ENCODE results near the gene PHTF1.

Gene PHTF1

DNA sequence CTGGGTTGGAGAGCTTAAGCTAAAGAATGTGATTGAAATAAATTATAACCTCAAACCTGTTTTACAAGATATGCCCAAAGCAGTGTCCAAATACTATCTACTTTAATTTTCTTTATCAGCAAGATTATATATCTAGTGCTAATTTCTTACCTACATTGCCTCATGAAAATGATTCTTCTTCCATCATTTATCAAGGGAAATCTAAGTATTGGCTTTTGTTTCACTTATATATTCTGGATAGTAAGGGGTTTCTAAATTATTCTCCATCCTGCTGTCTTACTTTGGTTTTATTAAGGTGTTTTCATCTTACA is 81.2 kb downstream of the PHTF1 start:
- TF ChIP-seq, protein P1, sequence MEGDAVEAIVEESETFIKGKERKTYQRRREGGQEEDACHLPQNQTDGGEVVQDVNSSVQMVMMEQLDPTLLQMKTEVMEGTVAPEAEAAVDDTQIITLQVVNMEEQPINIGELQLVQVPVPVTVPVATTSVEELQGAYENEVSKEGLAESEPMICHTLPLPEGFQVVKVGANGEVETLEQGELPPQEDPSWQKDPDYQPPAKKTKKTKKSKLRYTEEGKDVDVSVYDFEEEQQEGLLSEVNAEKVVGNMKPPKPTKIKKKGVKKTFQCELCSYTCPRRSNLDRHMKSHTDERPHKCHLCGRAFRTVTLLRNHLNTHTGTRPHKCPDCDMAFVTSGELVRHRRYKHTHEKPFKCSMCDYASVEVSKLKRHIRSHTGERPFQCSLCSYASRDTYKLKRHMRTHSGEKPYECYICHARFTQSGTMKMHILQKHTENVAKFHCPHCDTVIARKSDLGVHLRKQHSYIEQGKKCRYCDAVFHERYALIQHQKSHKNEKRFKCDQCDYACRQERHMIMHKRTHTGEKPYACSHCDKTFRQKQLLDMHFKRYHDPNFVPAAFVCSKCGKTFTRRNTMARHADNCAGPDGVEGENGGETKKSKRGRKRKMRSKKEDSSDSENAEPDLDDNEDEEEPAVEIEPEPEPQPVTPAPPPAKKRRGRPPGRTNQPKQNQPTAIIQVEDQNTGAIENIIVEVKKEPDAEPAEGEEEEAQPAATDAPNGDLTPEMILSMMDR (IDR thresholded peaks at IDR 0.05) = no peak

DNA sequence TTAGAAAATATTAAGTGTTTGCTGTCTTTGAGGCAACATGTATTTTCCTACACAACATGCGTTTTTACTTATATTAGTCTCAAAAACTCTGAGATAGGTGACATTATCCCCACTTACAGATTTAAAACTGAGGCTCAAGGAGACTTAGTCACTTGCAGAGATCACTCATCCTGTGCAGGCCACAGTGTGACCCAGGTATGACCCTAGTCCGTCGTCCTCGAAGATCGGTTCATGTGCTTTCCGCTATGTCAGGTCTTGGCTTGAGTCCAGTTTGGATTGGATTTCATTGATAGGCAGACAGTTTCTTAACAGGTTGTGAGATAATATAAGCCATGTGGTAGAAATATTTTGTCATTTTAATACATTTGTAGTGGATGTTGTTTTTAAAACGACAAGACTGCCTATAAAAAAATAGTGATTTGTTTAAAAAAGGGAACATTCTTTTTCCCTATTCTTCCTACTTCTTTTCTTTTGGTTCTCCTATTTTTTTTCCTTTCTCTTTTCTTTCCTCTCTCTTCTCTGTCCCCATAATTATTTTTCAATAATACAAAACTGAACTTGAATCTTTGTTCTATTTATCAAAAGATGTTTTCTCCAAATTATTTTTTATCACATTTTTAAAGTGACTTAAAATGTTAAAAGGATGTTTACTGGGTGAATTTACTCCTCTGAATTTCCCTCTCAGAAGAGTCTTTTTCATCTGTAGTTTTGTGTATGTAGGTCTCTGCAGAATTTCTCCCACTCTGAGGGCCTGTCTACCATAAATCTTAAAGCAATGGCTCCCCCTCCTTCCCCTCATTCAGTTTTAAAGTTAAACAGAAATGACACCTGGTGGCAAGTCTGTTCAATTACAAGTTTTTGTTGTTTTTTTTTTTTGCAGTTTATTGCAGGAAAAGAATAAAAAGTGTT is 81.8 kb downstream of the PHTF1 start:
- TF ChIP-seq, protein P1 (IDR thresholded peaks at IDR 0.05) = peak; percentile 61

DNA sequence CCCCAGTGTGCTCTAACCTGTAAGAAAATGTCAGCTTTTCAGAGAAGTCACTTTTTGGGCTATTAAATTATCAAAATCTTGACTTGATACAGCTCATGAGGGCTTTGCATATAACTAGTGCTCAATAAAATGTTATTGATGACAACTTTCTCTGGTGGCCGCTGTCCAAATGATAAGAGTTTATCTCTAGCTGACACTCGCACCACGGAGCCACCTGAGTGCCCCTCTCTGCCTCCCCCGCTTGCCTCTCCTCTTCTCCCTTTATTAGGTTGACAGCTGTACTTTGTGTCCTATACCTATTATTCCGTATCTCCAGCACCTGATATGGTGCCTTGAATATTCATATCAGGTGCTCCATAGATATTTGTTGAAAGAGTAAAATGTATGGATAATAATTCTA is 82.8 kb downstream of the PHTF1 start:
- TF ChIP-seq, protein P1 (IDR thresholded peaks at IDR 0.05) = no peak

DNA sequence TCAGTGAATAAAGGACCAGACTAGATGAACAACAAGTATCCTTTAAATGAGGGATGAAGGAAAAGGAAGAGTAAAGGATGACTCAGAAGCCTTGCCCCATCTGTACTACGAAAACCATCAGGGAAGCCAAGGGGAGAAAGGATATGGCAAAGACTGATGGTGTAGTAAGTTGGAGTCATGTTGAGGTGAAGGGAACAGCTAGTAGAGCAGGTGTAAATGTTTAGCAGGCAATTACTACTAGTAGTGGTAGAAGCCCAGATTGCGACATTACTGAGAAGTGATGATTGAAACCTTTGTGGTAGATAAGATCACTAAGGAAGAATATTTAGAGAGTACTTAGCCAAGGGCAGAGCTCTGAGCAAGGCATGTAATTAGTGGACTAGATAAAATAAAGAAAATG is 84.0 kb downstream of the PHTF1 start:
- TF ChIP-seq, protein P1 (IDR thresholded peaks at IDR 0.05) = no peak

DNA sequence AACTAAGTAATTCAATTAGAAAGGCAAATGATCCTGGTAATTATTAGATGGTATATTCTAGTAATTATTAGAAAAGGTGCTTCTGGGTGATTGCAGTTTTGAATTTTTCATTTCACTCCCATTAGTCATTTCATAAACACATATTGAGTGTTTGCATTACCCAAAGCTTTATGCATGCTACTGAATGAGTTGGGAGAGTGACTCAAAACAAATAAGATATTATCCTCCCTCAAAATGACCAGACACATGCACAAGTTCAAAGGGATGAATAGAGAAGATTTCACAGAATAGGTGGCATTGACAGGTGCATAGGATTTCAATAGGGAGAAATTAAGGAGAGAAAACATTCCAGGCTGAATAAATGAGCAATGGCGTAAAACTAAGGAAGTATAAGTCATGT is 84.7 kb downstream of the PHTF1 start:
- TF ChIP-seq, protein P1 (IDR thresholded peaks at IDR 0.05) = no peak

DNA sequence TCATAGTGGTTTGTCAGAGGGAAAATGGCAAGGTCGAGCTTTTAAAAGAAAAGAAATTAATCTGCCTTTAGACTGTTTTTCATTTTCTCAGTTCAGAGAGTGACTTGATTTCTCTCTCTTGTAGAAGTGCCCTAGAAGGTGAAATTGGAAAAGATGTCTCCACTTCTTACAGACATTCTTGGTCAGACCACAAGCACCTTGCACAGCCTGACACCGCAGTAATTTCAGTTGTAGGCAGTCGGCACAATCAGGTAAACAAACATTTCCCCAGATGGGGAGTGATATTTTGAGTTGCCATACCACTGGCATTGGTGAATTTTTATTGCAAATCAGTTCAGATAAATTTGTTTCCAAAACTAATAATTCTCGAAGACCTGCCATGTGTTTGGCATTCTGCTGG is 86.8 kb downstream of the PHTF1 start:
- TF ChIP-seq, protein P1 (IDR thresholded peaks at IDR 0.05) = no peak

DNA sequence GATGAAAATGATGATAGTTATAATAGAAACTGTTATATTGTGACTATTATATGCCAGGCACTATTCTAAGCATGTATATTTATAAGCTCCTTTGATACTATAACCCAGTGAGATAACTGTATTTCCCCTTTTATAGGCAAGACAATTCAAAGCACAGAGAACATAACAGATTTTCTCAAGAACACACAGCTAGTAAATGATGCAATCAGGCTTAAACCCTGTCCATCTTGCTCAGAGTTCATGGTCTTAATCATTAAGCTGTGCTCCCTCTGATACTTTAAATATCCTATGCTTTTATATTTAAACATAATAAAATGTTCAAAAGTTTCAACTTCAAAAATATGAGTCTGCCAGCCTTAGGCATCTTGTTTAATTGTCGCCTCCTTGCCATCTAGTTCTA is 88.6 kb downstream of the PHTF1 start:
- TF ChIP-seq, protein P1 (IDR thresholded peaks at IDR 0.05) = no peak

Measured in LNCAP (cell line).